A549 (cell line): ENCODE data around the gene CCL1. TPM values are rescaled to one million over a fixed set of nuclear protein-coding genes. Genes with fewer than 3 reads are reported as not detected.

Experiments used
- ATAC-seq, 2 experiments: fragments of 200-7000 bp in 1 of 2; fragments of >200 bp in 1 of 2; cut with Nextera tagmentation in 1 of 2; cut with Tn5 transposase in 1 of 2; 3 replicates each; pipeline versions ENCODE4 v1.8.0 to v1.9.1; 2018 to 2020; ENCODE audit warnings: mild to moderate bottlenecking in 1 of 2, moderate library complexity in 1 of 2
- CTCF ChIA-PET: fragments of 300-600 bp; sonication (Branson Sonifier 250); formaldehyde crosslinking; extraction: SDS; loops from one replicate; lab custom pipeline; 2021; ENCODE audit warnings: antibody characterized with exemption, inconsistent platforms; lab: Yijun Ruan, JAX
- POLR2A ChIA-PET: fragments of 350-600 bp; formaldehyde crosslinking; extraction: SDS; loops from one replicate; lab custom pipeline; 2021; ENCODE audit warnings: antibody characterized with exemption, inconsistent platforms; lab: Yijun Ruan, JAX
- DNase-seq, 2 experiments: peaks; one replicate each; pipeline versions ENCODE4 v3.0.0 to v3.0.0-alpha.2; 2011 to 2016; ENCODE audit warnings: low read depth in 1 of 2, low spot score in 1 of 2
- FAIRE-seq: peaks from 2 replicates; lab custom pipeline; 2011; peaks lifted over from hg19 to GRCh38; lab: Jason Lieb, UNC
- H3K27ac ChIP-seq, 2 experiments: fragments of >200 bp; sonication (Bioruptor Twin); formaldehyde crosslinking; 3 replicates each; pipeline ENCODE4 v1.5.1; 2016 to 2017
- H3K4me1 ChIP-seq: fragments of >200 bp; sonication (Bioruptor Twin); formaldehyde crosslinking; 3 replicates; pipeline ENCODE4 v1.6.1; 2016
- H3K4me2 ChIP-seq: fragments of >200 bp; sonication (Bioruptor Twin); formaldehyde crosslinking; 3 replicates; pipeline ENCODE4 v1.6.1; 2016
- H3K4me3 ChIP-seq: fragments of >200 bp; sonication (Bioruptor Twin); formaldehyde crosslinking; 3 replicates; pipeline ENCODE4 v1.5.1; 2016
- H3K9me3 ChIP-seq: fragments of >200 bp; sonication (Bioruptor Twin); formaldehyde crosslinking; 3 replicates; pipeline ENCODE4 v1.6.1; 2016
- ATOH8 ChIP-seq: fragments of 250-450 bp; sonication (Bioruptor Pico); IDR thresholded peaks from 2 replicates; pipeline ENCODE4 v1.5.0; 2020; ENCODE audit warnings: low read depth, mild to moderate bottlenecking, moderate library complexity
- CBX2 ChIP-seq: fragments of 200-600 bp; sonication (generic); IDR thresholded peaks from 2 replicates; pipeline ENCODE4 v1.6.1; 2016; ENCODE audit warnings: low read depth, mild to moderate bottlenecking, borderline replicate concordance
- CHD4 ChIP-seq: fragments of 200-600 bp; sonication (generic); IDR thresholded peaks from 2 replicates; pipeline ENCODE4 v1.6.1; 2016; ENCODE audit warnings: antibody characterized with exemption, mild to moderate bottlenecking, borderline replicate concordance
- CTCF ChIP-seq: fragments of >200 bp; sonication (Bioruptor Twin); formaldehyde crosslinking; IDR thresholded peaks from 3 replicates; pipeline ENCODE4 v1.5.1; 2016
- EHF ChIP-seq: fragments of 250-450 bp; sonication (Bioruptor Pico); IDR thresholded peaks from 2 replicates; pipeline ENCODE4 v1.5.0; 2020; ENCODE audit warnings: mild to moderate bottlenecking
- EP300 ChIP-seq, 2 experiments: fragments of >200 bp; sonication (Bioruptor Twin); formaldehyde crosslinking; IDR thresholded peaks; 2 replicates in 1 of 2; 3 replicates in 1 of 2; pipeline ENCODE4 v1.6.1; 2016 to 2017
- ESRRA ChIP-seq: fragments of 150-350 bp; IDR thresholded peaks from 2 replicates; pipeline ENCODE4 v1.6.1; 2014; ENCODE audit warnings: mild to moderate bottlenecking, low read length, borderline replicate concordance
- FOSL2 ChIP-seq, 2 experiments: fragments of 450-650 bp in 1 of 2; fragments of >200 bp in 1 of 2; sonication (Bioruptor Twin) in 1 of 2; formaldehyde crosslinking; IDR thresholded peaks; 2 replicates each; pipeline versions ENCODE4 v1.5.0 to v1.6.1; 2016 to 2020; ENCODE audit warnings: mild to moderate bottlenecking in 1 of 2, moderate library complexity in 1 of 2
- HDAC2 ChIP-seq: fragments of 200-600 bp; sonication (generic); IDR thresholded peaks from 2 replicates; pipeline ENCODE4 v1.6.1; 2016
- HES2 ChIP-seq: fragments of >200 bp; sonication (Bioruptor Twin); formaldehyde crosslinking; IDR thresholded peaks from 2 replicates; pipeline ENCODE4 v1.6.1; 2016
- HEYL ChIP-seq: fragments of 250-450 bp; sonication (Bioruptor Pico); IDR thresholded peaks from 2 replicates; pipeline ENCODE4 v1.8.0; 2021; ENCODE audit warnings: mild to moderate bottlenecking, moderate library complexity
- HOXA7 ChIP-seq: fragments of 250-450 bp; sonication (Bioruptor Pico); IDR thresholded peaks from 2 replicates; pipeline ENCODE4 v1.5.0; 2020; ENCODE audit warnings: mild to moderate bottlenecking, moderate library complexity
- HOXB13 ChIP-seq: fragments of 250-450 bp; sonication (Bioruptor Pico); IDR thresholded peaks from 2 replicates; pipeline ENCODE4 v1.5.0; 2020; ENCODE audit warnings: low read depth, mild to moderate bottlenecking, moderate library complexity
- JUN ChIP-seq, 2 experiments: fragments of >200 bp; sonication (Bioruptor Twin); formaldehyde crosslinking; IDR thresholded peaks; 2 replicates in 1 of 2; 3 replicates in 1 of 2; pipeline ENCODE4 v1.6.1; 2016 to 2017
- JUNB ChIP-seq: fragments of >200 bp; sonication (Bioruptor Twin); formaldehyde crosslinking; IDR thresholded peaks from 2 replicates; pipeline ENCODE4 v1.6.1; 2016
- KDM5A ChIP-seq: fragments of 200-600 bp; sonication (generic); IDR thresholded peaks from 2 replicates; pipeline ENCODE4 v1.6.1; 2016; ENCODE audit warnings: antibody characterized with exemption, mild to moderate bottlenecking
- MAFK ChIP-seq: fragments of 450-650 bp; IDR thresholded peaks from 2 replicates; pipeline ENCODE4 v1.6.1; 2014; ENCODE audit not compliant: partially characterized antibody
- MAX ChIP-seq: IDR thresholded peaks from 2 replicates; pipeline ENCODE4 v1.6.1; 2012
- MAZ ChIP-seq: fragments of 150-350 bp; IDR thresholded peaks from 2 replicates; pipeline ENCODE4 v1.6.1; 2014; ENCODE audit warnings: antibody characterized with exemption, low read depth, low read length, borderline replicate concordance
- NPAS2 ChIP-seq: fragments of 250-450 bp; sonication (Bioruptor Pico); IDR thresholded peaks from 2 replicates; pipeline ENCODE4 v1.8.0; 2022; ENCODE audit warnings: mild to moderate bottlenecking, moderate library complexity, borderline replicate concordance
- NR3C1 ChIP-seq: fragments of >200 bp; sonication (Bioruptor Twin); formaldehyde crosslinking; IDR thresholded peaks from 3 replicates; pipeline ENCODE4 v1.6.1; 2017
- PBX3 ChIP-seq: IDR thresholded peaks from 2 replicates; pipeline ENCODE4 v1.6.1; 2012
- PHF8 ChIP-seq: fragments of 200-600 bp; sonication (generic); IDR thresholded peaks from 2 replicates; pipeline ENCODE4 v1.6.1; 2016; ENCODE audit warnings: low read depth, mild to moderate bottlenecking, antibody characterized with exemption, moderate library complexity, borderline replicate concordance
- POLR2AphosphoS2 ChIP-seq: conservative IDR thresholded peaks from 2 replicates; pipeline ENCODE4 v1.6.1; 2012; ENCODE audit warnings: low read length, improper control_type of control experiment, inconsistent platforms
- RAD21 ChIP-seq, 2 experiments: fragments of >200 bp in 1 of 2; sonication (Bioruptor Twin) in 1 of 2; formaldehyde crosslinking in 1 of 2; IDR thresholded peaks in 1 of 2; conservative IDR thresholded peaks in 1 of 2; 2 replicates in 1 of 2; 3 replicates in 1 of 2; pipeline ENCODE4 v1.6.1; 2012 to 2018; ENCODE audit warnings: inconsistent platforms in 1 of 2
- RCOR1 ChIP-seq: fragments of 150-350 bp; IDR thresholded peaks from 2 replicates; pipeline ENCODE4 v1.6.1; 2014; ENCODE audit warnings: antibody characterized with exemption, low read length, low read depth
- RNF2 ChIP-seq: fragments of 200-600 bp; sonication (generic); IDR thresholded peaks from 2 replicates; pipeline ENCODE4 v1.6.1; 2016; ENCODE audit warnings: low read depth, mild to moderate bottlenecking, antibody characterized with exemption, moderate library complexity, borderline replicate concordance
- SMC3 ChIP-seq: fragments of >200 bp; sonication (Bioruptor Twin); formaldehyde crosslinking; IDR thresholded peaks from 3 replicates; pipeline ENCODE4 v1.6.1; 2018; ENCODE audit warnings: inconsistent platforms
- USF2 ChIP-seq: fragments of 450-650 bp; IDR thresholded peaks from 2 replicates; pipeline ENCODE4 v1.6.1; 2014; ENCODE audit warnings: antibody characterized with exemption
- ZFP36 ChIP-seq: fragments of 450-650 bp; IDR thresholded peaks from 2 replicates; pipeline ENCODE4 v1.6.1; 2014; ENCODE audit warnings: borderline replicate concordance; ENCODE audit not compliant: partially characterized antibody
- WGBS: methylation state at CpG from one replicate; pipeline ENCODE4 v1.1.6; 2017; ENCODE audit errors: missing lambda C conversion rate; 5-methylcytosine and 5-hydroxymethylcytosine counted together
- polyA plus RNA-seq, 4 experiments: library from polyadenylated mRNA; depleted of rRNA in 3 of 4; stranded (reverse); fragments of >200 nt; fragmentation: RNase III in 1 of 4; extraction: RNeasy Plus Mini Kit Qiagen cat#74134 plus additional on column Dnase treatment in 1 of 4; gene quantifications; 2 replicates in 3 of 4; 3 replicates in 1 of 4; pipeline ENCODE4 v1.2.3, GENCODE V29; 2011 to 2017

CCL1 gene
- polyA plus RNA-seq, 2 of the 4 experiments (the other 2 are of a cell fraction) = not detected

- no peak for TF ChIP-seq CTCF
- TF ChIP-seq USF2 = no peak
- no peak for TF ChIP-seq HES2
- TF ChIP-seq EHF = no peak
- no peak for TF ChIP-seq KDM5A
- no peak for TF ChIP-seq RCOR1
Observed at GRCh38 chr17:34364751-34365150, 1.7 kb upstream of the CCL1 start (continued).

GRCh38 chr17:34361478-34362061, 1.5 kb downstream of the CCL1 start:
- Histone ChIP-seq H3K27ac (no peak overlapping the region), H3K4me2 (no peak overlapping the region), H3K4me3 (no peak overlapping the region), H3K9me3 (no peaks in the 10 kb centered on the region), H3K4me1 (no peaks in the 10 kb centered on the region)
- ChIA-PET CTCF (interaction anchor here (0.5 to 18.3 kb wide), 88 partner anchors 10 to 668 kb away, joined by 3 to 571 read pairs (median 4); partner anchors contain the start of genes CCL11, CCL2, CCL7 and CCL8), POLR2A (interaction anchor here (0.5 to 1.3 kb wide), 2 partner anchors 160 to 190 kb away, joined by 3 to 4 read pairs; no protein-coding TSS in a partner anchor)
- under 1% methylated on average over 8 of the region's 8 CpGs for WGBS
- FAIRE-seq = peak; percentile 90
- DNase-seq = peak; percentile 90 to 91
- ATAC-seq = peak; percentile 90 to 98
- TF ChIP-seq HOXB13 (CRISPR knock-in tag) (no peak), RNF2 (no peak), MAFK (no peak), CHD4 (no peak), ESRRA (no peak), NPAS2 (CRISPR knock-in tag) (no peak), HDAC2 (no peak), HEYL (CRISPR knock-in tag) (no peak), POLR2AphosphoS2 (no peak), RAD21 (conservative IDR thresholded peaks at IDR 0.05 in 1 of 2, IDR thresholded peaks at IDR 0.05 in 1 of 2) (peak; percentile 99 to 100), CTCF (peak; percentile 100), HOXA7 (CRISPR knock-in tag) (no peak), ZFP36 (no peak), SMC3 (peak; percentile 100), MAZ (no peak), ATOH8 (CRISPR knock-in tag) (no peak), JUN (IDR thresholded peaks at IDR 0.05) (no peak), PHF8 (no peak), CBX2 (no peak), NR3C1 (no peak), PBX3 (no peak), JUNB (no peak), EP300 (IDR thresholded peaks at IDR 0.05) (no peak), MAX (peak; percentile 41; the same call in 1 of the 2 replicates), FOSL2 (IDR thresholded peaks at IDR 0.05) (no peak), FOSL2 (CRISPR knock-in tag; IDR thresholded peaks at IDR 0.05) (no peak)
